Esophagus muscularis mucosa (tissue), 4 donors: Measurements from ENCODE around the gene HTT.

Source experiments
- CTCF ChIP-seq, 3 experiments: fragments of 200-600 bp in 2 of 3; fragments of 450-650 bp in 1 of 3; sonication (generic) in 2 of 3; IDR thresholded peaks; one replicate each; pipeline ENCODE4 v1.5.1; 2017 to 2019; ENCODE audit warnings: antibody characterized with exemption in 3 of 3, mild to moderate bottlenecking in 2 of 3, moderate library complexity in 1 of 3
- EP300 ChIP-seq: sonication (generic); formaldehyde crosslinking; IDR thresholded peaks from one replicate; pipeline ENCODE4 v1.6.1; 2017; ENCODE audit warnings: antibody characterized with exemption
- POLR2AphosphoS5 ChIP-seq, 2 donors: sonication (generic); formaldehyde crosslinking; IDR thresholded peaks; one replicate each; pipeline ENCODE4 v1.6.1; 2017; ENCODE audit warnings: antibody characterized with exemption in 2 of 2

GRCh38 chr4:3223346-3223745 is 148.9 kb downstream of the HTT start:
- TF ChIP-seq CTCF (IDR thresholded peaks at IDR 0.05) (no peak), EP300 (no peak), POLR2AphosphoS5 (IDR thresholded peaks at IDR 0.05) (no peak)
